NB4 (cell line): ENCODE data around the gene DMRTC2.

Experiments
- CTCF ChIP-seq: IDR thresholded peaks from one replicate; pipeline ENCODE4 v1.5.1; 2012; ENCODE audit warnings: low read depth, low read length
- MYC ChIP-seq: IDR thresholded peaks from 2 replicates; pipeline ENCODE4 v1.6.1; 2011; ENCODE audit warnings: low read depth, low read length
- POLR2A ChIP-seq: IDR thresholded peaks from 2 replicates; pipeline ENCODE4 v1.6.1; 2011; ENCODE audit warnings: mild to moderate bottlenecking; ENCODE audit not compliant: insufficient read length; ENCODE audit errors: extremely low read depth

- TF ChIP-seq CTCF (no peak), MYC (no peak), POLR2A (no peak)
Observed at GRCh38 chr19:41862445-41862986, 17.7 kb downstream of the DMRTC2 start.
